Measurements from ENCODE around the gene NLRX1. TPM values are rescaled to one million over a fixed set of nuclear protein-coding genes. Genes with fewer than 3 reads are reported as not detected.
"Not testable (repeated sequence)": the region's sequence is repeated elsewhere in the genome, so short reads cannot be mapped to it uniquely, and the experiment has no call there.

NLRX1 gene
- total RNA-seq, 1 experiment from 2014 or later, result 16.7 TPM

- Mint-ChIP-seq H3K27ac (ENCODE audit: low read depth, unreplicated experiment) (no peak overlapping the region), H3K4me1 (ENCODE audit: insufficient read depth, unreplicated experiment) (peaks cover 5% of the 10 kb centered on the region), H3K27me3 (ENCODE audit: insufficient read depth, unreplicated experiment) (peaks cover 10% of the 10 kb centered on the region), H3K9me3 (ENCODE audit: unreplicated experiment) (no peaks in the 10 kb centered on the region), H3K4me3 (ENCODE audit: unreplicated experiment) (no peak overlapping the region), H3K36me3 (ENCODE audit: insufficient read depth, unreplicated experiment) (no peaks in the 10 kb centered on the region)
- no peak for DNase-seq (ENCODE audit: unreplicated experiment)
- TF ChIP-seq, protein P1, sequence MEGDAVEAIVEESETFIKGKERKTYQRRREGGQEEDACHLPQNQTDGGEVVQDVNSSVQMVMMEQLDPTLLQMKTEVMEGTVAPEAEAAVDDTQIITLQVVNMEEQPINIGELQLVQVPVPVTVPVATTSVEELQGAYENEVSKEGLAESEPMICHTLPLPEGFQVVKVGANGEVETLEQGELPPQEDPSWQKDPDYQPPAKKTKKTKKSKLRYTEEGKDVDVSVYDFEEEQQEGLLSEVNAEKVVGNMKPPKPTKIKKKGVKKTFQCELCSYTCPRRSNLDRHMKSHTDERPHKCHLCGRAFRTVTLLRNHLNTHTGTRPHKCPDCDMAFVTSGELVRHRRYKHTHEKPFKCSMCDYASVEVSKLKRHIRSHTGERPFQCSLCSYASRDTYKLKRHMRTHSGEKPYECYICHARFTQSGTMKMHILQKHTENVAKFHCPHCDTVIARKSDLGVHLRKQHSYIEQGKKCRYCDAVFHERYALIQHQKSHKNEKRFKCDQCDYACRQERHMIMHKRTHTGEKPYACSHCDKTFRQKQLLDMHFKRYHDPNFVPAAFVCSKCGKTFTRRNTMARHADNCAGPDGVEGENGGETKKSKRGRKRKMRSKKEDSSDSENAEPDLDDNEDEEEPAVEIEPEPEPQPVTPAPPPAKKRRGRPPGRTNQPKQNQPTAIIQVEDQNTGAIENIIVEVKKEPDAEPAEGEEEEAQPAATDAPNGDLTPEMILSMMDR (IDR thresholded peaks at IDR 0.05; ENCODE audit: unreplicated experiment), result no peak
- intact Hi-C loops (cut with micrococcal nuclease), result no loop called here
- no TSS peak for BruUV-seq (replicated peaks)
- ChIA-PET POLR2A (no interaction called here), CTCF (interaction anchor here (0.8 to 1.5 kb wide), 2 partner anchors 14 to 47 kb away, joined by 3 to 6 read pairs; partner anchors contain the start of gene CBL)
These were observed 10.1 kb upstream of the NLRX1 start for GRCh38 chr11:119158467-119158866.

GRCh38 chr11:119160151-119160550, 8.4 kb upstream of the NLRX1 start:
- H3K9me3 Mint-ChIP-seq (ENCODE audit: unreplicated experiment), result no peaks in the 10 kb centered on the region
- TF ChIP-seq, protein P1 (IDR thresholded peaks at IDR 0.05; ENCODE audit: unreplicated experiment), result no peak
- no peak for DNase-seq (ENCODE audit: unreplicated experiment)
- H3K27me3 Mint-ChIP-seq (ENCODE audit: insufficient read depth, unreplicated experiment), result peaks cover 10% of the 10 kb centered on the region
- intact Hi-C loops (cut with micrococcal nuclease), result no loop called here
- peaks cover 1% of the 10 kb centered on the region for H3K4me1 Mint-ChIP-seq (ENCODE audit: insufficient read depth, unreplicated experiment)
- ChIA-PET CTCF (interaction anchor here (0.6 to 1.5 kb wide), 5 partner anchors 12 to 129 kb away, joined by 3 to 6 read pairs (median 4); no protein-coding TSS in a partner anchor), POLR2A (interaction anchor here (0.6 to 1.4 kb wide), 3 partner anchors 9 to 187 kb away, joined by 3 to 5 read pairs (median 3); partner anchors contain the start of gene NHERF4)
- no peak overlapping the region for H3K4me3 Mint-ChIP-seq (ENCODE audit: unreplicated experiment)
- no peak overlapping the region for H3K27ac Mint-ChIP-seq (ENCODE audit: low read depth, unreplicated experiment)
- BruUV-seq (replicated peaks), result no TSS peak
- H3K36me3 Mint-ChIP-seq (ENCODE audit: insufficient read depth, unreplicated experiment), result no peaks in the 10 kb centered on the region

- Mint-ChIP-seq H3K9me3 (ENCODE audit: unreplicated experiment) (no peaks in the 10 kb centered on the region), H3K4me1 (ENCODE audit: insufficient read depth, unreplicated experiment) (peaks cover 7% of the 10 kb centered on the region), H3K4me3 (ENCODE audit: unreplicated experiment) (no peak overlapping the region), H3K27me3 (ENCODE audit: insufficient read depth, unreplicated experiment) (peaks cover 10% of the 10 kb centered on the region), H3K27ac (ENCODE audit: low read depth, unreplicated experiment) (no peak overlapping the region), H3K36me3 (ENCODE audit: insufficient read depth, unreplicated experiment) (no peaks in the 10 kb centered on the region)
- BruUV-seq (replicated peaks), result no TSS peak
- TF ChIP-seq, protein P1 (IDR thresholded peaks at IDR 0.05; ENCODE audit: unreplicated experiment), result no peak
- no peak for DNase-seq (ENCODE audit: unreplicated experiment)
- ChIA-PET POLR2A (no interaction called here), CTCF (no interaction called here)
- intact Hi-C loops (cut with micrococcal nuclease), result no loop called here
These were observed 6.7 kb upstream of the NLRX1 start for GRCh38 chr11:119161871-119162270.

DNA sequence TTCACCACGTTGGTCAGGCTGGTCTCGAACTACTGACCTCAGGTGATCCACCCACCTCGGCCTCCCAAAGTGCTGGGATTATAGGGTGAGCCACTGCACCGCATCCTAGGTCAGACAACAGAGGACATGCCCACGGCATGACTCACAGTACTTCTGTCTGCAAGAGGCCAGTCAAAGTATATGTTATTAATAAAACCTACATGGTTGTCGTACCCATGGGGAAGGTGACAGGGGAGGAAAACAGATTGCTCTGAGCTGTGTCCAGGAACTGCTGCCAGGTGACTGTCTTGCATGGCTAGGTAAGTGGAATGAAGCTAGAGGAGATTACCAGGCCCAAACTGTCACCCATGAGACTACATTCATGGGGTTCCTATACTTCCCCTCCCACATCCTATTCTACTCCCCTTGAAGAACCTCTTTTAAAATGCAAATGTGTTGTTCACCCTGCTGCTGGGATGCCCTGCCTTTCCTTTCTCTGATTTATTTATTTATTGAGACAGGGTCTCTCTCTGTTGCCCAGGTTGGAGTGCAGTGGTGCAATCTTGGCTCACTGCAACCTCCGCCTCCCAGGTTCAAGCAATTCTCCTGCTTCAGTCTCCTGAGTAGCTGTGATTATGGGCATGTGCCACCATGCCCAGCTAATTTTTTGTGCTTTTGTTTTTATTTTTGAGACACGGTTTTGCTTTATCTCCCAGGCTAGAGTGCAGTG, 2.0 kb upstream of the NLRX1 start:
- intact Hi-C loops (cut with micrococcal nuclease), result no loop called here
- Mint-ChIP-seq H3K36me3 (ENCODE audit: insufficient read depth, unreplicated experiment) (no peaks in the 10 kb centered on the region), H3K9me3 (ENCODE audit: unreplicated experiment) (no peaks in the 10 kb centered on the region), H3K4me1 (ENCODE audit: insufficient read depth, unreplicated experiment) (peaks cover 15% of the 10 kb centered on the region), H3K27me3 (ENCODE audit: insufficient read depth, unreplicated experiment) (no peaks in the 10 kb centered on the region), H3K27ac (ENCODE audit: low read depth, unreplicated experiment) (no peak overlapping the region), H3K4me3 (ENCODE audit: unreplicated experiment) (no peak overlapping the region)
- no TSS peak for BruUV-seq (replicated peaks)
- POLR2A ChIA-PET, result interaction anchor here (0.7 to 3.8 kb wide), 9 partner anchors 10 to 82 kb away, joined by 3 to 21 read pairs (median 4); partner anchors contain the start of genes C2CD2L, CBL, DPAGT1 and HINFP
- CTCF ChIA-PET, result interaction anchor here (1.0 to 5.4 kb wide), 6 partner anchors 9 to 307 kb away, joined by 3 to 43 read pairs (median 4); no protein-coding TSS in a partner anchor
- DNase-seq (ENCODE audit: unreplicated experiment), result peak; percentile 57
- TF ChIP-seq, protein P1 (IDR thresholded peaks at IDR 0.05; ENCODE audit: unreplicated experiment), result no peak

- H3K27ac Mint-ChIP-seq (ENCODE audit: low read depth, unreplicated experiment); H3K27me3 Mint-ChIP-seq (ENCODE audit: insufficient read depth, unreplicated experiment); DNase-seq (ENCODE audit: unreplicated experiment); H3K36me3 Mint-ChIP-seq (ENCODE audit: insufficient read depth, unreplicated experiment); H3K4me3 Mint-ChIP-seq (ENCODE audit: unreplicated experiment); intact Hi-C loops (cut with micrococcal nuclease); BruUV-seq (replicated peaks); H3K9me3 Mint-ChIP-seq (ENCODE audit: unreplicated experiment): not testable (repeated sequence)
- ChIA-PET POLR2A (interaction anchor here (0.7 to 3.8 kb wide), 11 partner anchors 9 to 189 kb away, joined by 3 to 21 read pairs (median 4); partner anchors contain the start of genes C2CD2L, CBL, DPAGT1 and HINFP), CTCF (interaction anchor here (1.0 to 5.4 kb wide), 7 partner anchors 10 to 70 kb away, joined by 3 to 43 read pairs (median 3); partner anchors contain the start of gene CBL)
- H3K4me1 Mint-ChIP-seq (ENCODE audit: insufficient read depth, unreplicated experiment), result peaks cover 15% of the 10 kb centered on the region
These were observed 1.5 kb upstream of the NLRX1 start for GRCh38 chr11:119167077-119167458.

All from MCF 10A (cell line).